Muscle layer of duodenum (tissue), 2 donors: Measurements from ENCODE around the gene PCBP3.

ENCODE experiments used
- H3K27ac ChIP-seq: one replicate; pipeline ENCODE4 v1.7.0; 2013; ENCODE audit warnings: mild to moderate bottlenecking, low read length
- H3K27me3 ChIP-seq: one replicate; pipeline ENCODE4 v1.7.0; 2013; ENCODE audit warnings: low read depth, mild to moderate bottlenecking, control low read depth, low read length
- H3K36me3 ChIP-seq, 2 donors: one replicate each; pipeline ENCODE4 v1.7.0; 2013; ENCODE audit warnings: low read length in 2 of 2, control low read depth in 1 of 2, mild to moderate bottlenecking in 1 of 2; ENCODE audit not compliant: insufficient read depth in 2 of 2, control insufficient read depth in 1 of 2
- H3K4me1 ChIP-seq, 2 donors: one replicate each; pipeline ENCODE4 v1.7.0; 2013; ENCODE audit warnings: low read length in 2 of 2, mild to moderate bottlenecking in 2 of 2, control low read depth in 1 of 2, moderate library complexity in 1 of 2; ENCODE audit not compliant: insufficient read depth in 2 of 2, control insufficient read depth in 1 of 2
- H3K4me3 ChIP-seq, 2 donors: one replicate each; pipeline ENCODE4 v1.7.0; 2013; ENCODE audit warnings: low read length in 2 of 2, low read depth in 1 of 2, mild to moderate bottlenecking in 1 of 2
- H3K9me3 ChIP-seq, 2 donors: one replicate each; pipeline ENCODE4 v1.7.0; 2013; ENCODE audit warnings: low read length in 2 of 2, control low read depth in 1 of 2, mild to moderate bottlenecking in 1 of 2; ENCODE audit not compliant: control insufficient read depth in 1 of 2
- donor health status: healthy.

Gene PCBP3

GRCh38 chr21:45750936-45751335, 107.4 kb downstream of the PCBP3 start:
- Histone ChIP-seq H3K4me1 (no peaks in the 10 kb centered on the region), H3K27me3 (no peaks in the 10 kb centered on the region), H3K4me3 (no peak overlapping the region), H3K27ac (no peak overlapping the region), H3K9me3 (no peaks in the 10 kb centered on the region), H3K36me3 (no peaks in the 10 kb centered on the region)

- no peaks in the 10 kb centered on the region for H3K4me1 ChIP-seq
- H3K36me3 ChIP-seq, result no peaks in the 10 kb centered on the region
- no peak overlapping the region for H3K27ac ChIP-seq
- H3K4me3 ChIP-seq, result no peak overlapping the region
- H3K27me3 ChIP-seq, result no peaks in the 10 kb centered on the region
- no peaks in the 10 kb centered on the region for H3K9me3 ChIP-seq
These were observed 109.9 kb downstream of the PCBP3 start for GRCh38 chr21:45753445-45753844.

GRCh38 chr21:45756029-45756428, 112.5 kb downstream of the PCBP3 start:
- no peak overlapping the region for H3K27ac ChIP-seq
- H3K27me3 ChIP-seq, result no peaks in the 10 kb centered on the region
- H3K36me3 ChIP-seq, result no peaks in the 10 kb centered on the region
- H3K4me1 ChIP-seq, result no peaks in the 10 kb centered on the region
- no peaks in the 10 kb centered on the region for H3K9me3 ChIP-seq
- H3K4me3 ChIP-seq, result no peak overlapping the region

- no peak overlapping the region for H3K27ac ChIP-seq
- H3K4me1 ChIP-seq, result no peaks in the 10 kb centered on the region
- H3K9me3 ChIP-seq, result no peaks in the 10 kb centered on the region
- H3K27me3 ChIP-seq, result no peaks in the 10 kb centered on the region
- no peak overlapping the region for H3K4me3 ChIP-seq
- H3K36me3 ChIP-seq, result no peaks in the 10 kb centered on the region
These were observed 113.1 kb downstream of the PCBP3 start for GRCh38 chr21:45756669-45757068.

- Histone ChIP-seq H3K27ac (no peak overlapping the region), H3K36me3 (no peaks in the 10 kb centered on the region), H3K27me3 (no peaks in the 10 kb centered on the region), H3K4me1 (no peaks in the 10 kb centered on the region), H3K4me3 (no peak overlapping the region), H3K9me3 (no peaks in the 10 kb centered on the region)
These were observed 118.2 kb downstream of the PCBP3 start for GRCh38 chr21:45761704-45762103.

- Histone ChIP-seq H3K9me3 (no peaks in the 10 kb centered on the region), H3K4me3 (peak overlapping the region in 1 of 2 donors; percentile 11), H3K27ac (no peak overlapping the region), H3K36me3 (no peaks in the 10 kb centered on the region), H3K4me1 (peaks cover 0 to 2% of the 10 kb centered on the region in 2 donors), H3K27me3 (no peaks in the 10 kb centered on the region)
These were observed 119.5 kb downstream of the PCBP3 start for GRCh38 chr21:45763074-45763473.

GRCh38 chr21:45763506-45763905, 120.0 kb downstream of the PCBP3 start:
- H3K4me1 ChIP-seq, result peaks cover 0 to 3% of the 10 kb centered on the region in 2 donors
- no peaks in the 10 kb centered on the region for H3K27me3 ChIP-seq
- no peak overlapping the region for H3K27ac ChIP-seq
- no peaks in the 10 kb centered on the region for H3K36me3 ChIP-seq
- H3K4me3 ChIP-seq, result peak overlapping the region in 1 of 2 donors; percentile 11
- H3K9me3 ChIP-seq, result no peaks in the 10 kb centered on the region

- Histone ChIP-seq H3K36me3 (no peaks in the 10 kb centered on the region), H3K27me3 (no peaks in the 10 kb centered on the region), H3K27ac (no peak overlapping the region), H3K9me3 (no peaks in the 10 kb centered on the region), H3K4me1 (peaks cover 0 to 3% of the 10 kb centered on the region in 2 donors), H3K4me3 (no peak overlapping the region)
These were observed 121.3 kb downstream of the PCBP3 start for GRCh38 chr21:45764792-45765191.

GRCh38 chr21:45765375-45765774, 121.8 kb downstream of the PCBP3 start:
- peaks cover 0 to 3% of the 10 kb centered on the region in 2 donors for H3K4me1 ChIP-seq
- no peaks in the 10 kb centered on the region for H3K27me3 ChIP-seq
- H3K9me3 ChIP-seq, result no peaks in the 10 kb centered on the region
- H3K36me3 ChIP-seq, result no peaks in the 10 kb centered on the region
- H3K4me3 ChIP-seq, result no peak overlapping the region
- no peak overlapping the region for H3K27ac ChIP-seq

- Histone ChIP-seq H3K36me3 (no peaks in the 10 kb centered on the region), H3K4me3 (no peak overlapping the region), H3K27me3 (no peaks in the 10 kb centered on the region), H3K9me3 (no peaks in the 10 kb centered on the region), H3K4me1 (peaks cover 0 to 3% of the 10 kb centered on the region in 2 donors), H3K27ac (no peak overlapping the region)
These were observed 122.5 kb downstream of the PCBP3 start for GRCh38 chr21:45766055-45766454.

- H3K27me3 ChIP-seq, result no peaks in the 10 kb centered on the region
- H3K9me3 ChIP-seq, result no peaks in the 10 kb centered on the region
- no peak overlapping the region for H3K4me3 ChIP-seq
- H3K27ac ChIP-seq, result no peak overlapping the region
- H3K4me1 ChIP-seq, result peaks cover 0 to 3% of the 10 kb centered on the region in 2 donors
- no peaks in the 10 kb centered on the region for H3K36me3 ChIP-seq
These were observed 123.0 kb downstream of the PCBP3 start for GRCh38 chr21:45766501-45766900.
